Measurements from ENCODE around the gene D2HGDH.
"Not testable (repeated sequence)": the region's sequence is repeated elsewhere in the genome, so short reads cannot be mapped to it uniquely, and the experiment has no call there.

D2HGDH gene

DNA sequence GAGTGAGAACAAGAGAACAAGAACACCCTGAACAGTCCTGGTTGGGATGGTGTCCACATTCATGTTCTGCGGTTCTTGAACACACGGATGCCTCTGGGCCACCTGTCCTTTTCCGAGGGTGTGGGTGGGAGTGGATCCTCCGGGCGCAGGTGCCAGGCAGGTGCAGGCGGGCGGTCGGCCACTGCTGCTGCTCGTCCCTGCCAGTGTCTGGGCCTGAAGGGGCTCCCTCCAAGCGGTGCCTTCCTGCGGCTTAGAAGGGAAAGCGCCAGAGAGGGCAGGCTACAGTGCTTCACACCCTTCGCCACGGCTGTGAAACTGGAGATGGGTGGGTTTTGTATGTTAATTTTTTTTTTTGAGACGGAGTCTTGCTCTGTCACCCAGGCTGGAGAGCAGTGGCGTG, 8.0 kb upstream of the D2HGDH start:
- no peak for FAIRE-seq

DNA sequence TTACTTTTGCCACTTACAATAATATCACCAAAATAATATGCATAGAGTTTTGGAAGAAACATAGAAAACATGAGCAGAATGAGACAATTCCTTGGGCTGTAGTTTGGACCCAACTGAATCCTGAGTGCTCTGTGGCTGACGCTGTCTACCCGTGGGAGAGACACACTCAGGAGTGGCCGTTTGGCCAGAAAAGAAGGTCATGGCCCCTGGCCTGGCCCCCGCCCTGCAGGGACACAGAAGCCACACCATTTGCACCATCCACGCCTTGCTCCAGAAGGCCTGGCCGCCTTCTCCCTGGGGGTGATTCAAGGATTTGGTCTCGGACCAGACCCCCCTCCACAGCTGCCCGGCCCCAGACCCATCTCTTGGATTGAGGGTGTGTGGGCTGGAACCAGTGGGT, 6.4 kb upstream of the D2HGDH start:
- FAIRE-seq: no peak

DNA sequence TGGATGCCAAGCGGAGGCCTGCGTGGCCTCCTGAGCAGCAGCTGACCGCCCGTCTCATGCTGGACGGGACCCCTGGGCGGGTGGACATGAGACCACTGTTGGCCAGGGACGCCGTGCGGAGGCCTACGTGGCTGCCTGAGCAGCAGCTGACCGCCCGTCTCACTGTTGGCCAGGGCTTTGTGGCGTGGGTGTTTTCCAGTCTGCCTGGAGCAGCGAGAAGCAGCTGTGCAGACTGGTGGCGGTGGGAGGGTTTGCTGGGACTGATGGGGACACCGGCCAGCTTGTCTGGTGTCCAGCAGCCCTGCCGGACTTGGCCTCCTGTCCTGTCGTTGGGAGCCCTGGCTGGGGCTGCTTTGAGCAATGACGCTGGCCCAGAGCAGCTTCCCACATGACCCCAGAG, 5.8 kb upstream of the D2HGDH start:
- no peak for FAIRE-seq

DNA sequence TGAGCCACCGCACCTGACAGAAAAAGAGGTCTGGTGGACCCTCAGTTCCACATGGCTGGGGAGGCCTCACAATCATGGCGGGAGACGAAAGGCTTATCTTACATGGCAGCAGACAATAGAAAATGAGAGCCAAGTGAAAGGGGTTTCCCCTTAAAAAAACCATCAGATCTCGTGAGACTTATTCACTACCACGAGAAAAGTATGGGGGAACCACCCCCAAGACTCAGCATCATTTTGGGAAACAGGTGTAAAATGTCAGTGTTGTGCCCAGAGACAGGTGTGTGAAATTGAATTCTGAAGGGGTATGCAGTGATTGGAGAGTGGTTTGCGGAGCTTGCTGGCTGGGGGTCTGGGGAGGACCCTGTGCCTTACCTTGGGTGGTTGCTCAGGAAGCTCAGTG, 4.6 kb upstream of the D2HGDH start:
- FAIRE-seq: no peak

DNA sequence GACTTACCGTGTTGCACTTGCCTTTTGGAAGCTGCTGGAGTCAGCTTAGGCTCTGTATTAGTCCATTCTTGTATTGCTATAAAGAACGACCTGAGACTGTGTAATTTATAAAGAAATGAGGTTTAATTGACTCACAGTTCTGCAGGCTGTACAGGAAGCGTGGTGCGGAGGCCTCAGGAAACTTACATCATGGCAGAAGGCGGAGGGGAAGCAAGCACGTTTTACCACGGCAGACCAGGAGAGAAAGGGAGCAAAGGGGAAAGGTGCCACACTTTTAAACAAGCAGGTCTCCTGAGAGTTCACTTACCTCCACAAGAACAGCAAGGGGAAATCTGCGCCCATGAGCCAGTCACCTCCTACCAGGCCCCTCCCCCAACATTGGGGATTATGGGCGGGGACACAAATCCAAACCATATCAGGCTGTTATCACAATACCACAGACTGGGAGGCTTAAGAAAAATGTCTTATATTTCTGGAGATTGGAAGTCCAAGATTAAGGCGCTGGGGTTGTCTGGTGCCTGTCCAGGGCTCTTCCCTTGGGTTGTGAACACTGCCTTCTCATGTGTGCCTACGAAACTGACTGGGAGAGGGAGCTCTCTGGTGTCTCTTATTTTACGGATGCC, 3.6 kb upstream of the D2HGDH start:
- FAIRE-seq: no peak

DNA sequence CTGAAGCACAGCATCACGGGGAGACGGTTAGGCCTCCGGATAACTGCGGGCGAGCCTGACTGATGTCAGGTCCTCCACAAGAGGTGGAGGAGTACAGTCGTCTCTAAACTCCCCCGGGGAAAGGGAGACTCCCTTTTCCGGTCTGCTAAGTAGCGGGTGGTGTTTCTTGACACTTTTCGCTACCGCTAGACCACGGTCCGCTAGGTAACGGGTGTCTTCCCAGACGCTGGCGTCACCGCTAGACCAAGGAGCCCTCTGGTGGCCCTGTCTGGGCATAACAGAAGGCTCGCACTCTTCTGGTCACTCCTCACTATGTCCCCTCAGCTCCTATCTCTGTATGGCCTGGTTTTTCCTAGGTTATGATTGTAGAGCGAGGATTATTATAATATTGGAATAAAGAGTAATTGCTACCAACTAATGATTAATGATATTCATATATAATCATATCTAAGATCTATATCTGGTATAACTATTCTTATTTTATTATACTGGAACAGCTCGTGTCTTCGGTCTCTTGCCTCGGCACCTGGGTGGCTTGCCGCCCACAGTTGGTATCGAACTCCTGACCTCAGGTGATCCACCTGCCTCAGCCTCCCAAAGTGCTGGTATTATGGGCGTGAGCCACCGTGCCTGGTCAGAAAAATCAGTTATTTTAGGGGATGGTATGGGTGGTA, 1.8 kb upstream of the D2HGDH start:
- FAIRE-seq: not testable (repeated sequence)

DNA sequence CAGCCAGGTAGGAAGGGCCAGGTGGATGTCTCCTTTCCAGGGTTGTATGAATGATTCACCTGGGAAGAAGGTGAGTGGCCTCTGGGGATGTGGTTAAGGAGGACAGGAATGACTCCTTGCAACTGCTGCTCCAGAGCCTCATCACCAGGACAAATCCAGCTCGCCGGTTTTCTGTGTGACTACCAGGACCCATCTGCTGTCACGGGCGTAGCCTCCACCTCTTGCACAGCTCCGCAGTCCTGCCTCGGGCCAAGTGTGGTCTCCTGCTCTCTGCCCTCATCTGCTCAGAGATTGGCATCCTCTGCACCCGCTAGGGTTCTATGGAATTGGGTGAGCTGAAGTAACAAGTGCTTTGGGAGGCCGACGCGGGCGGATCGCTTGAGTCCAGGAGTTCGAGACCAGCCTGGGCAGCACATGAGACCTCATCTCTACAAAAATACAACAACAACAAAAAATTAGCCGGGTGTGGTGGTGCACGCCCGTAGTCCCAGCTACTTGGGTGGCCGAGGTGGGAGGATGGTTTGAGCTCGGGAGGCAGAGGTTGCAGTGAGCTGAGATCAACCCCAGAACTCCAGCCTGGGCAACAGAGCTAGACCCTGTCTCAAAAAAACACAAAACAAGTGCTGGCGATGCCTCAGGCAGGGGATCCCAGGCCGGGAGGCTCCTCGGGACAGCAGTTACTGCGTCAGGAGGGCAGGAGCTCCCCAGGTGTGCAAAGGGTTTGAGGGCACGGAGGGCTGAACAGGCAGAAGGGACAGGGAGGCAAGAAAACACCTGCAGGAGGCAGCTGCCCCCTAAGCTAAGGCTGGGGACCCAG, 831 bp upstream of the D2HGDH start:
- no peak for FAIRE-seq

DNA sequence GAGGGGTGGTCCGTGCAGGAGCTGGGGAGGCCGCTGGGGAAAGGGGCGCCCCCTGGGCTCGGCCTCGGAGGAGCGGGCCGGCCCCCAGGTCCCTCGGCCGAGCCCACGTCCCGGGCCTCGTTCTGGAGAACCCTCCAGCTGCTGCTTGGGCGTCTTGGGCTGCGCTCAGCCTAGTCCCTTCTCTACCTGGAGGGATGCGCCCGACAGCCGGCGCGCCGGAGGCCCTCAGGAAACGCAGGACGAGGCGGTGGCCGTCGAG, 293 bp upstream of the D2HGDH start:
- no peak for FAIRE-seq

DNA sequence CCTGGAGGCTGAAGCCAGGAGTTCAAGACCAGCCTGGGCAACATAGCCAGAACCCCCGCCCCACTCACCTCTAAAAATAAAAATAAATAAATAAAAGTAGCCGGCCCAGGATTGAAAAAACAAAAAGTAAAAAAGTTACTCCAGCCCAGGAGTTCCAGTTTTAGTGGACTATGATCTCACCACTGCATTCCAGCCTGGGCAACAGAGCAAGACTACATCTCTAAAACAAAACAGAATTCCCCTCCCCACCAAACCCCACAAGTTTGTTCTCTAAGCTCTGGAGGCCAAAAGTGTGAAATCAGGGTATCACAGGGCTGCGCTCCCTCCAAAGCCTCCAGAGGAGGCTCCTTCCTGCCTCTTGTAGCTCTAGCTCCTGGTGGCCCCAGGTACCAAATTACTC, 1.7 kb downstream of the D2HGDH start:
- FAIRE-seq: no peak

DNA sequence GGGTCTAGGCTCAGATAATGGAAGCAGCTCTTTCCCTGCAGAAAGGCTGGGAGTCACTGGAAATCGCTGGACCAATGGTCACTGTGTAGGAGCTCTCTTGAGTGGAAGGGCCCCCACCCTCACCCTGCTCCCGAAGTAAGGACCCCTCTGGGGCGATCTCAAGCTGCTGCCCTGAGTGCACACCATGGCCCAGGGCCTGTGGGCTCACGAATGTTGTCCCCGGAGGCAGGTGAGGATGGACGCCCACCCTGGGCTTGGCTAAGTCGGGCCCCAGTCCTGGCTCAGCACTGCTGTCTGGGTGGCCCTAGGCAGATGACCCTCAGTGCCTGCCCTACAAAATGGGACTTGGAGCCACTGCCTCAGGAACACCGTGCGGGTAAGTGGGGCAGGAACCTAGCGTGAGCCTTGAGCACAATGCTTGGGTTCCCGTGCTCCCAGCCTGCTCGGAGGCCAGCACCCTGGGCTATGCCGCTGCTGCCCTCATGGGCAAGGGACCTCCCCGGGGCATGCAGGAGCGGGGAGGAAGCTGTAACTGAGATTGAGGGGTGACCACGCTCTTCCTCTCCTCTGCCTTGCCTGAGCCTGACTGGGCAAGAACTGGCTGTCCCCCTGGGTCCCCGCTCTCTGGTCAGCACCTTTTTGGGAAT, 3.7 kb downstream of the D2HGDH start:
- no peak for FAIRE-seq

DNA sequence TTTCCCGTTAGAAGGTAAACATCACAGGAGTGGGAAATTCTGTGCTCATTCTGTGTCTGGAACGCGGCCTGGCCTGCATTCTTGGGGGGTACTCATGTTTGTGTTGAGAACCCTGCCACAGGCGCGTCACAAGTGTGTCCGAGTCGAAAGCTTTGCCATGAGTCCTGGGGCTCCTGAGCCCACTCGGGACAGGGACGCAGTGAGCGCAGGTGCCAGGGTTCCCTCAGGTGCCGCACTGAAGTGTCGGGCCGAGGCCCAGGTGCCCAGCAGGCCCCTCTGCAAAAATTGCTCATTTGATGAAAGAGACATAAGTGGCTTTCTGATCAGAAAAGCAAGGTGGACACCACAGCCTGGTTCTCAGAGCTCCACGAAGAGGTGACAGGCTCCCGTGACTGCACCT, 4.7 kb downstream of the D2HGDH start:
- FAIRE-seq: no peak

DNA sequence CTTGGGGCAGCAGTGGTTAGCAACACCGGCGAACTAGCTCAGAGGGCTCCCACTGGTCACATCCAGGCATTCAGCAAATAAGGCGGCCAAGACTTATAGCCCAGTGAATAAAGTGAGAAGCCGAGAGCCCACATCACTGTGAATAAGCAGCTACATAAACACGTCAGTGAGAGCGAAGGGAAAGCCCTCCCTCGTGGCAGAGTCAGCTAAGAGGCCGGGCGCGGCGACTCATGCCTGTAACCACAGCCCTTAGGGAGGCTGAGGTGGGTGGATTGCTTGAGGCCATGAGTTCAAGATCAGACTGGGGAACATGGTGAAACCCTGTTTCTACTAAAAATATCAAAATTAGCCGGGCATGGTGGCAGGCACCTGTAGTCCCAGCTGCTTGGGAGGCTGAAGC, 5.2 kb downstream of the D2HGDH start:
- no peak for FAIRE-seq

DNA sequence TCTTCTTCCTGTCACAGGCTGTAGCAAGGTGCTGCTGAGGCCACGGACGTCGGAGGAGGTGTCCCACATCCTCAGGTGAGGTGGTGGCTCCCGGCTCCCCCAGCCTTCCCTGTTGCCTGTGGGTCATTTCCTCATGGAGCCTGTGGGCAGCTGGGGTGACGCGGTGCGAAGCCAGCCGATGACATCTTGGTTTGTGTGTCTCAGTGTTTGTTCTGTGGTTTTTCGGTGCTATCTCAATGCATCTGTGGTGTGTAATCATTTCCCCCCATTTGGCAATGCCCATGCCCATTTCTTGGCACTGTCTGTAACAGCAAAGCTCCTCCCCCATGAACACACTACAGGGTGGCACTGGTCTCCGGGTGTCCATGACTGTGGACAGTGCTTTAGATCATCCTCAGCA, 6.6 kb downstream of the D2HGDH start:
- FAIRE-seq: no peak

DNA sequence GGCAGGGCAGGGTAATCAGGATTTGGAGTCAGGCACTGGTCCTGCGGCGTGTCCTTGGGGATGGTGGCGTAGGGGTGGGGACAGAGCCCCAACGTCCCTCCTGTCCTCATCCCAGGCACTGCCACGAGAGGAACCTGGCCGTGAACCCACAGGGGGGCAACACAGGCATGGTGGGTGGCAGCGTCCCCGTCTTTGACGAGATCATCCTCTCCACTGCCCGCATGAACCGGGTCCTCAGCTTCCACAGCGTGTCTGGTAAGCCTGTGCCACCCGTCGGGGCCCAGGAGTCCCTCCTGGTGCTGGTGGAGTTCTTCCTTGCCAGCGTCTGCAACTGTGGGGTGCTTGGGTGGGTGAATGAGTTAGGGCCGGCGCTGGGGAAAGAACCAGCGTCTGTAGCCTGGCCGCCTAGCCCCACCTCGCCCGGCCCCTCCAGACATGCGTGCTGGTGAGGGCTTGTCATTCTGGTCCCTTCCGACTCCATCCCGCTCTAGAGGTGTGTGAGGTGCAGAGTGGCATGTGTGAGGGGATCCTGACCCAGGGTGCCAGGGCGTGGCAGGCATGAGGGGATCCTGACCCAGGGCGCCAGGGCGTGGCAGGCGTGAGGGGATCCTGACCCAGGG, 8.0 kb downstream of the D2HGDH start:
- FAIRE-seq: no peak

DNA sequence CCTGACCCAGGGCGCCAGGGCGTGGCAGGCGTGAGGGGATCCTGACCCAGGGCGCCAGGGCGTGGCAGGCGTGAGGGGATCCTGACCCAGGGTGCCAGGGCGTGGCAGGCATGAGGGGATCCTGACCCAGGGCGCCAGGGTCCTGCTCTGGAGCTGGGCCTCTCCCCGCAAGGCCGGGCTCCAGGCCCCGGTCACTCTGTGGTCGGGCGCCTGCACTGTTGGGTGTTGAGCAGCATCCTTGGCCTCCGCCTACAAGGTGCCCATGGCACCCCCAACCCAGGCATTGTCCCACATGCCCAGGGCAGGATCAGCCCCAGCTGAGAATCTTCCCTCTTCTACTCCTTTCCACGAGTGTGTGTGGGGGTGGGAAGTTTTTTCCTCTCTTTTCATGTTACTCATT, 8.6 kb downstream of the D2HGDH start:
- not testable (repeated sequence) for FAIRE-seq

DNA sequence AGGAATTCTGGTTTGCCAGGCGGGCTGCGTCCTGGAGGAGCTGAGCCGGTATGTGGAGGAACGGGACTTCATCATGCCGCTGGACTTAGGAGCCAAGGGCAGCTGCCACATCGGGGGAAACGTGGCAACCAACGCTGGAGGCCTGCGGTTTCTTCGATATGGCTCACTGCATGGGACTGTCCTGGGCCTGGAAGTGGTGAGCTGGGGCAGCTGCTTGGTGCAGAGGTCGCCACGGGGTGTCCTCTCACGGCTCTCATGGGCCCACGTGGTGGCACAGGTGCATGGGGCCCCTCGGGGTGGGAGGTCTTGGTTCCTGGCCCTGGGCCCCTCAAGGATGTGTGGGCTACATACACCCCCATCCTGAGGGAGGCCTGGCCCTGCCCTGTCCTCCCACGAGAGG, 9.2 kb downstream of the D2HGDH start:
- no peak for FAIRE-seq

DNA sequence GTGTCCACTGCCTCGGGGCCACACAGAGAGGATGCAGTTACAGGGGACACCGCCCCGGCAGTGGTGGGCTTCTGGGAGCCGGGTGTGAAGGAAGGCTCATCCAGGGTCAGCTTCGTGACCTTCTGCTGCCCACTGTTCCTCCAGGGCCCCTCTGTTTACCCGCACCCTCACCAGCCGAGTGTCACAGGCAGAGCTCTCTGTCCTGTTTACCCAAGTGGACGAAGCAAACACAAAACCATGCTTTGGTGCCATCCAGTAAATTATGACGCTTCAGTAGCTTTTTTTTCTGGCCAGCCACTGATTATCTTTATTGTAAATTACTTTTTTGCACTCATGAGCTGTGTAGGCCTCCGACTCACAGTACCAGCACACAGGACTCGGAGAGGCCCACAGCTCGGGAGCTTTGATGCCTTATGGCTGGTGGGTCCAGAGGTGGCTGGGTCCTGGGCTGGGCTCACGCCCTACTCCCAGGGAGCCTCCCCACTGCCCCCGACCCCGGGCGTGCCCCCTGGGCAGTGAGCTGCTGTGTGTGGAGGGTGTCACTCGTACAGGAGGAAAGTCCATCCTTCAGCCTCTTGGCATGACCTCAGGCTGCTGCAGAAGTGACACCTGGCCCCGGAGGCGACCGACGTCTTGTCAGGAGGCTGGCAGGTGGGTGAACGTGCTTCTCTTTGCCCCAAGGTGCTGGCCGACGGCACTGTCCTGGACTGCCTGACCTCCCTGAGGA, 9.8 kb downstream of the D2HGDH start:
- FAIRE-seq: no peak

DNA sequence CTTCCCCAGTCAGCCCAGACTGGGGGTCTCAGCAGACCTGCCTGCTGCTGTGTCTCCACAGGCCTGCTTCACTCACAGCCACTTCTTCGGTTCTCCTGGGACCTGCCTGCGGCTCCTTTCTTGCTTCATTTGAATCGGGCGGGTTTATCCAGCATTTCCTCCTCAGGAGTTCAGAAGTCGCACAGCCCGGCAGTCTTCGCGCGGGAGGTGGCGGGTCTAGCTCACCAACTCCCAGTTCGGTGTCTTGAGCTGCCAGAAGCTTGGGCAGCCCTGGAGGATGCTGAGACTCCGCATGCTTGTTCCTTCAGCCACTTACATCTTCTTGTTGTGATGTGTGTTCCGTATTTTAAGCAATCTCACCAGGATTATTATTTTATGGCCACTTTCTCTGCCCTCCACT, 10.8 kb downstream of the D2HGDH start:
- FAIRE-seq: no peak

DNA sequence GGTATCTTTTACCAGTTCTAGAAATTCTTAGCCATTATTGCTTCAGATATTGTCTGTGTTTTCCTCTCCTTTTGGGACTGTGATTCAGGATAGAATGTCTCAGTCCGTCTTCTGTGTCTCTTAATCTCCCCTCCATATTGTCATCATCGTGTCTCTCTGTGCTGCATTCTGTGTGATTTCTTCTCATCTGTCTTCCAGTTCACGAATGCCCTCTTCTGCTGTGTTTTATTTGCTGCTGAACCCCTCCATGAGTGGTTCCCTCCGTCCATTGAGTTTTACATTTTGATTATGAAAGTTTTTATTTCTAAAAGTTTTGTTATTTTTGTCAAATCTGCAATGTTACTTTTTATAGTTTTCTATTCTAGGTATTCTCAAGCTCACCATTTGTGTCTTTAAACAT, 11.7 kb downstream of the D2HGDH start:
- FAIRE-seq: no peak

DNA sequence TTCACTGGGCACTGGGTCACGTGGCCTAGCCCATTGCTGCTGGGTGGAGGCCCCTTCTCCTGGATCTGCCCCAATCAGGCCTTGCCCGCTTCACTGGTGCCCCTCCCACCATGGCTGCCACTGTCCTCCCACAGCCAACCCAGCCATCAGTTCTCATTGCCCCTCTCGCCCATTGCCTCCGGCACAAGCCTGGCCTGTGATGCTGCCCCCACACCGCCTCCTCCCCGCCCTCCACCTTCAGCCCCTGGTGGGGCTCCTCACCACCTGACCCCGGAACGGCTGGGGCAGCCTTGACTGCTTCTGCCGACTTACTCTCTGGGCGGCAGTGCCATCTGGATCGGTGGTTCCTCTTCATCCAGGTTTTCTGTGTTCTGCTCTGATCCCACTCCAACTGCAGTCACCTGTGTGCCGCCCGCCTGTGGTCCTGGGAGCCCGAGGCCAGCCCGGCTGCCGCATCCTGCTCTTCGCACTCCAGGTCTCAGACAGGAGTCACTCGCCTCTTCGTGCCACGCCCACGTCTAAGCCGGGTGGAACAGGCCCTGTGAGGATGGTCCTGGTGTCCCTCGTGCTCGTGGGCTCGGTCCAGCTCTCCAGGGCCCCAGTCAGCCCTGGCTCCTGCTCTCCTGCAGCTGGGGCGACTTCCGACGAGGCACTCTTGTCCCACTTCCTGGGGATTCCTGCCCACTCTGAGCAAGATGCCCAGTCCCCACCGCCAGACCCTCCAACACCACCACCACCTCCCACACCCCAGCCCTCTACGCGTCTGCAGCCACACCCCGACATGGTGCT, 14.2 kb downstream of the D2HGDH start:
- no peak for FAIRE-seq

DNA sequence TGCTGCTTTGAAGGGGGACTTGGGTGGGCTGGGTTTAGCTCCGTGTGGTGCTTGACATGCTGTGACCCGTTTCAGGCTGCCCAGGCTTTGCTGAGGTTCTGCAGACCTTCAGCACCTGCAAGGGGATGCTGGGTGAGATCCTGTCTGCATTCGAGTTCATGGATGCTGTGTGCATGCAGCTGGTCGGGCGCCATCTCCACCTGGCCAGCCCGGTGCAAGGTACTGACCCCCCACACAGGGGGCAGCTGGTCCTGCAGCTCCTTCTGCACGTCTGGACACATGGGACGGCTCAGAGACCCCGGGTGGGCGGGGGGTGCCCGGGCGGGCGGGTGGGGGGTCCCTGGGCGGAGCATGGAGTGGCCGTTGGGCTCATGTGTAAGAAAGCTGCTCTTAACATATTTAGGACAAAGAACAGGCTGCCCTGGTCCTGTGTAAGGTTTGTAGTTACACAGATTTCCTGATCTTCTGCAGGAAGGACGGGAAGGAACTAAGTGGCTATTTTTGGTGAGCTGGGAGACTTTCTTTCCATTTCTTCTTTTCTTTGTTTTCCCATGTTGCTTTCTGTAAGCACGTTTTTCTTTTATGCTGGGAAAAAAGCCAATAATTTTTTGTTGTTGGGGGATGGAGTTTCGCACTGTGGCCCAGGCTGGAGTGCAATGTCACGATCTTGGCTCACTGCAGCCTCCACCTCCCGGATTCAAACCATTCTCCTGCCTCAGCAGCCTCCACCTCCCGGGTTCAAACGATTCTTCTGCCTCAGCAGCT, 15.8 kb downstream of the D2HGDH start:
- FAIRE-seq: no peak

Data from colon (tissue), 2 donors.